PC-9 (cell line): ENCODE measurements around the gene C10orf95.

Experiments used
- CTCF ChIP-seq: fragments of 200-600 bp; sonication (generic); conservative IDR thresholded peaks from 2 replicates; pipeline ENCODE4 v1.6.1; 2017; ENCODE audit warnings: mixed run types, antibody characterized with exemption, mild to moderate bottlenecking, moderate library complexity
- EZH2 ChIP-seq: fragments of 200-600 bp; sonication (generic); IDR thresholded peaks from 2 replicates; pipeline ENCODE4 v1.8.0; 2017; ENCODE audit warnings: antibody characterized with exemption, low read depth

GRCh38 chr10:102455893-102456471 lies 4.6 kb upstream of the C10orf95 start:
- TF ChIP-seq EZH2 (no peak), CTCF (no peak)
